ENCODE measurements around the gene GABRA1.

GRCh38 chr5:161925960-161926359, 78.0 kb downstream of the GABRA1 start:
- TF ChIP-seq EZH2 (IDR thresholded peaks at IDR 0.05) (no peak), CTCF (IDR thresholded peaks at IDR 0.05 in 2 of 3, conservative IDR thresholded peaks at IDR 0.05 in 1 of 3; ENCODE audit: borderline replicate concordance in 1 of 3, insufficient read depth in 1 of 3, low read depth in 2 of 3, low read length in 2 of 3) (peak in 2 of 3 experiments; percentile 24 to 28; a peak in 1 of 6 replicates), ZBTB33 (IDR thresholded peaks at IDR 0.05; ENCODE audit: extremely low read depth, insufficient replicate concordance, low read length) (no peak), ZNF274 (IDR thresholded peaks at IDR 0.05; ENCODE audit: low read depth, low read length) (no peak), POLR2A (IDR thresholded peaks at IDR 0.05; ENCODE audit: borderline replicate concordance, extremely low read depth, insufficient read depth, insufficient read length) (no peak), POLR2AphosphoS5 (IDR thresholded peaks at IDR 0.05; ENCODE audit: low read depth, low read length) (no peak), RAD21 (IDR thresholded peaks at IDR 0.05; ENCODE audit: low read depth) (no peak), EGR1 (IDR thresholded peaks at IDR 0.05; ENCODE audit: low read depth) (no peak), SIN3A (IDR thresholded peaks at IDR 0.05; ENCODE audit: low read depth) (no peak)
